ENCODE measurements around the gene SPI1.

DNA sequence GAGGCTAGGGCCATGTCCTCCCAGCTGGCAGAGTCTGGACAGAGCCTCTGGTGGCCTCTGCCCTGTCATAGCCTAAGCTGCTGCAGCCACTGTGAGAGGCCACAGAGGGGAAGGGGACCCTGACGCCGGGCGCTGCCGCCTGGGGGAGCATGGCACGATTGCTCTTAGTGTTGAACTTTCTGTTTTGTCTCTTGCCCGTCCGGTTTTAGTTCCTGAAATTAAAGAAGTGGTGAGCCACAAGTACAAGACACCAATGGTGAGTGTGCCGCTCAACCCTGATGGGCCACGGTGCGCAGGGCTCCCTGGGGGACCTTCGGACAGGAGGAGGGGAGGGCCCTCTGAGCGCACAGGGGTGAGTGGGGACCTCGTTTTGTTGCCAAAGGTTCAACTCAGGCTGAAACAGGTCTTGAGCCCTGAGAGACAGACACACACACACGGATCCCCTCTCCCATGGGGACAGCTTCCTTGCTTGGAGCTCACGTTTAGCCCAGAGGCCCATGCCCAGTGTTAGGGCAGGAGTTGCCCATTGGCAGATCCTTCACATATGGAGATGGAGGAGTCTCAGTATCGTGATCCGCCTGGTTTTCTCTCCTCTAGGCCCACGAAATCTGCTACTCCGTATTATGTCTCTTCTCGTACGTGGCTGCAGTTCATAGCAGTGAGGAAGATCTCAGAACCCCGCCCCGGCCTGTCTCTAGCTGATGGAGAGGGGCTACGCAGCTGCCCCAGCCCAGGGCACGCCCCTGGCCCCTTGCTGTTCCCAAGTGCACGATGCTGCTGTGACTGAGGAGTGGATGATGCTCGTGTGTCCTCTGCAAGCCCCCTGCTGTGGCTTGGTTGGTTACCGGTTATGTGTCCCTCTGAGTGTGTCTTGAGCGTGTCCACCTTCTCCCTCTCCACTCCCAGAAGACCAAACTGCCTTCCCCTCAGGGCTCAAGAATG, 49.6 kb downstream of the SPI1 start:
- TF ChIP-seq CTCF (IDR thresholded peaks at IDR 0.05) (no peak), POLR2AphosphoS5 (IDR thresholded peaks at IDR 0.05) (no peak), POLR2A (IDR thresholded peaks at IDR 0.05) (no peak)

Data from upper lobe of left lung (tissue), 4 donors.